Stimulated activated CD4-positive, alpha-beta T cell treated with anti-CD3 and anti-CD28 coated beads, Interleukin-12 subunit alpha, Interleukin-12 subunit beta, amount 100 ng/mL, for 48 hours (primary cell): ENCODE data around the gene MTMR1.

Source experiments
- DNase-seq, 3 donors: peaks; one replicate each; pipeline ENCODE4 v3.0.0-alpha.2; 2020; ENCODE audit warnings: low read depth in 2 of 3, low spot score in 1 of 3

MTMR1 gene

GRCh38 chrX:150761819-150762216 lies 68.6 kb downstream of the MTMR1 start:
- no peak for DNase-seq

GRCh38 chrX:150762258-150763165 lies 69.3 kb downstream of the MTMR1 start:
- no peak for DNase-seq

- no peak for DNase-seq
These were observed 70.2 kb downstream of the MTMR1 start for GRCh38 chrX:150763303-150763797.

GRCh38 chrX:150763810-150764209 lies 70.6 kb downstream of the MTMR1 start:
- DNase-seq = no peak

- no peak for DNase-seq
These were observed 72.0 kb downstream of the MTMR1 start for GRCh38 chrX:150765237-150765636.

- DNase-seq = no peak
These were observed 72.7 kb downstream of the MTMR1 start for GRCh38 chrX:150765782-150766350.

- DNase-seq = no peak
These were observed 73.3 kb downstream of the MTMR1 start for GRCh38 chrX:150766351-150767044.

GRCh38 chrX:150767045-150767395 lies 73.8 kb downstream of the MTMR1 start:
- DNase-seq = no peak

- DNase-seq = no peak
These were observed 74.4 kb downstream of the MTMR1 start for GRCh38 chrX:150767475-150768131.

GRCh38 chrX:150768132-150768485 lies 74.9 kb downstream of the MTMR1 start:
- no peak for DNase-seq

GRCh38 chrX:150768580-150769190 lies 75.5 kb downstream of the MTMR1 start:
- no peak for DNase-seq

GRCh38 chrX:150769408-150769807 lies 76.2 kb downstream of the MTMR1 start:
- no peak for DNase-seq

- no peak for DNase-seq
These were observed 77.4 kb downstream of the MTMR1 start for GRCh38 chrX:150770623-150771022.

GRCh38 chrX:150771116-150771515 lies 77.9 kb downstream of the MTMR1 start:
- no peak for DNase-seq

GRCh38 chrX:150772150-150772970 lies 79.2 kb downstream of the MTMR1 start:
- peak; percentile 57 to 84 (median 68) for DNase-seq

GRCh38 chrX:150773117-150773516 lies 79.9 kb downstream of the MTMR1 start:
- no peak for DNase-seq

GRCh38 chrX:150773634-150774033 lies 80.4 kb downstream of the MTMR1 start:
- DNase-seq = no peak

- DNase-seq = no peak
These were observed 81.8 kb downstream of the MTMR1 start for GRCh38 chrX:150774798-150775568.

GRCh38 chrX:150775569-150776350 lies 82.6 kb downstream of the MTMR1 start:
- DNase-seq = no peak
